Measurements from ENCODE around the gene ICAM5.

DNA sequence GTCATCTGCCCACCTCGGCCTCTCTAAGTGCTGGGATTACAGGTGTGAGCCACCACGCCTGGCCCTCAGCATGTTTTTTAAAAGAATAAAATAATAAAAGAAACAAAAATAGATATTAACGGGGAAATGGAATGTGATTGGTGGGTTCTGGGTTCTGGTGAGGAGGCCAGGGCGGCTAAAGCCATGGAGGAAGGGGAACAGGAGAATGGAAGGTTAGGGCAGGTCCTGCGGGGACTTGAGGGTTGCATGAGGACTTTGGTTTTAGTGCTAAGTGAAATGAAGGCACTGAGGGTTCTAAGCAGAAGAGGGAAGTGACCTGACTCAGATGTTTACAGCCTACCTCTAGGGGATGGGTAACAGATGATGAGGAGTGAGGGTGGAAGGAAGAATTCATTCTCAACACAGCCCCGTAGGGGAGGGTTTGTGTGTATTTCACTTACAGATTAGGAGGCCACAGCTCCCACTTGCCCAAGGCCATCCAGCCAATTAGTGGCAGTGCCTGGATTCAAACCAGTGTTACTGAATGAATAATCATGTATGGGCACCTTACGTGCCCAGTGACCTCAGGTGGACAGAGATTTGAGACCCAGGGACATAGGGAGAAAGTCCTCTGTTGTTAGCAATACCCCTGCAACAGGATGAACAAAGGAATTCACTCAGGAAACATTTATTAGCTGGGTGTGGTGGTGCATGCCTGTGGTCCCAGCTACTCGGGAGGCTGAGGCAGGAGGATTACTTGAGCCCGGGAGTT is 44.4 kb upstream of the ICAM5 start:
- TF ChIP-seq, protein P1, sequence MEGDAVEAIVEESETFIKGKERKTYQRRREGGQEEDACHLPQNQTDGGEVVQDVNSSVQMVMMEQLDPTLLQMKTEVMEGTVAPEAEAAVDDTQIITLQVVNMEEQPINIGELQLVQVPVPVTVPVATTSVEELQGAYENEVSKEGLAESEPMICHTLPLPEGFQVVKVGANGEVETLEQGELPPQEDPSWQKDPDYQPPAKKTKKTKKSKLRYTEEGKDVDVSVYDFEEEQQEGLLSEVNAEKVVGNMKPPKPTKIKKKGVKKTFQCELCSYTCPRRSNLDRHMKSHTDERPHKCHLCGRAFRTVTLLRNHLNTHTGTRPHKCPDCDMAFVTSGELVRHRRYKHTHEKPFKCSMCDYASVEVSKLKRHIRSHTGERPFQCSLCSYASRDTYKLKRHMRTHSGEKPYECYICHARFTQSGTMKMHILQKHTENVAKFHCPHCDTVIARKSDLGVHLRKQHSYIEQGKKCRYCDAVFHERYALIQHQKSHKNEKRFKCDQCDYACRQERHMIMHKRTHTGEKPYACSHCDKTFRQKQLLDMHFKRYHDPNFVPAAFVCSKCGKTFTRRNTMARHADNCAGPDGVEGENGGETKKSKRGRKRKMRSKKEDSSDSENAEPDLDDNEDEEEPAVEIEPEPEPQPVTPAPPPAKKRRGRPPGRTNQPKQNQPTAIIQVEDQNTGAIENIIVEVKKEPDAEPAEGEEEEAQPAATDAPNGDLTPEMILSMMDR (conservative IDR thresholded peaks at IDR 0.05 in 1 of 2, IDR thresholded peaks at IDR 0.05 in 1 of 2; ENCODE audit: low read depth in 1 of 2, low read length in 2 of 2): no peak
- no peak for TF ChIP-seq EZH2 (IDR thresholded peaks at IDR 0.05; ENCODE audit: low read length, missing control alignments)
